Activated naive CD4-positive, alpha-beta T cell treated with anti-CD3 and anti-CD28 coated beads, Interleukin-2, amount 50 U/mL, for 72 hours (primary cell): ENCODE data around the gene SLA2. TPM values are rescaled to one million over a fixed set of nuclear protein-coding genes. Genes with fewer than 3 reads are reported as not detected.

ENCODE experiments used
- ATAC-seq, 2 donors: fragments of 150-1000 bp; cut with Tn5 transposase; 2 replicates each; pipeline ENCODE4 v1.10.0; 2021; ENCODE audit warnings: mild to moderate bottlenecking in 2 of 2, moderate library complexity in 2 of 2
- DNase-seq, 2 donors: peaks; one replicate each; pipeline ENCODE4 v3.0.0; 2021 to 2022; ENCODE audit warnings: low spot score in 2 of 2
- H3K27ac Mint-ChIP-seq, 2 donors: one replicate each; pipeline ENCODE4 v1.8.0; 2022; ENCODE audit warnings: mild to moderate bottlenecking in 2 of 2, mixed read lengths in 2 of 2
- H3K36me3 Mint-ChIP-seq, 2 donors: one replicate each; pipeline ENCODE4 v1.8.0; 2022; ENCODE audit warnings: mixed read lengths in 2 of 2
- H3K9me3 Mint-ChIP-seq, 2 donors: one replicate each; pipeline ENCODE4 v1.8.0; 2022; ENCODE audit warnings: mixed read lengths in 2 of 2
- total RNA-seq, 2 donors: library from RNA; stranded (reverse); gene quantifications; one replicate each; pipeline ENCODE4 v1.2.3, GENCODE V29; 2022

Gene SLA2
- total RNA-seq, 2 donors from 2014 or later: 33.7 to 66.8 TPM

DNA sequence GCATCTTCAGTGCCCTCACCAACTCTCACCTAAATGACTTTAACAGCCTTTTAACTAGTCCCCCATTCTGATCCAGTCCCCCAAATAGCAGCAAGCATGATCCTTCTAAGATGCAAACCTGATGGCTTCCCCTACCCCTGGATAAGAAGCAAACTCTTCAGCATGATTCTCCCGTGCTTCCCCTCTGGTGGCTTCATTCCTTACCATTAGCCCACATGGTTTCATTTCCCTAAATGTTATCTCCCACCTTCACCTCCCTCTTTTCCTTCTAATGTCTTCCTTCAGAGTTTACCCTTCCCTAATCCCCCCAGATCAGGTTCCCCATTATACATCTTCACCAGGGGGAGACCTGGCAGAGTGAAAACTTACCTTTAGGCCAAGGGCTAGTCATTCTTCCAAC, 44.5 kb downstream of the SLA2 start:
- no peak for ATAC-seq
- Mint-ChIP-seq H3K27ac (peak overlapping the region; percentile 9 to 53), H3K36me3 (peaks cover 8 to 10% of the 10 kb centered on the region in 2 donors), H3K9me3 (no peaks in the 10 kb centered on the region)
- DNase-seq: no peak

- Mint-ChIP-seq H3K36me3 (peaks cover 0 to 6% of the 10 kb centered on the region in 2 donors), H3K9me3 (no peaks in the 10 kb centered on the region), H3K27ac (no peak overlapping the region)
- DNase-seq: no peak
- ATAC-seq: peak in 1 of 2 donors; percentile 20
Measured at GRCh38 chr20:36599912-36600345, 46.1 kb downstream of the SLA2 start.

DNA sequence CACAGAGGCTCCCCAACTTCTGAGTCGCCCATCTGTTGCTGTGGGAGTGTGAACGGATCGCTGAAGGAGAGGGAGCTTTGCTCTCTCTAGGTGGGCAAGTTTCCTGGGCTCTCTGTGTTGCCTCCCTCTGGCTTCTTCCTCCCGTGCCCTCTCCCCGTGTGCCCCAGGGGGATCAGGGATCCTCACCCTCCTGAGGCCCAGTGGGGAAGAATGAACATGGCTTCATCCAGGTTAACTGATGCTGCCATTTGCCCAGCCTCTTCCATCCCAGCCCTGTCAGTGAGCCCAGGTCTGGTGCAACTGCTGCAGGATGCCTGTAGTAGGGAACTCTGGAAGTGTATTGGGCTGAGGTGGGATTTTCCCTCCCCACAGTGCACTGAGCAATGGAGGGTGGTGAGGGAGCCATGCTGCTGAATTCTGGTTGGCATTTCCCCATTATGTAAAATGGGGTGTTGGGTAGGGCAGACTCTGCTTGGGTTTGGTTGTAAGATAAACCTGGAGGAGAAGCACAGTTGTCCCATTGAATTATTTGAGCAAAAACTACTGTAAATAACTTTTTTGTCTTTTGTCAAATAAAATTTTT, 52.6 kb downstream of the SLA2 start:
- Mint-ChIP-seq H3K9me3 (no peaks in the 10 kb centered on the region), H3K36me3 (peaks cover 6 to 36% of the 10 kb centered on the region in 2 donors), H3K27ac (no peak overlapping the region)
- ATAC-seq (no peak), DNase-seq (no peak)

DNA sequence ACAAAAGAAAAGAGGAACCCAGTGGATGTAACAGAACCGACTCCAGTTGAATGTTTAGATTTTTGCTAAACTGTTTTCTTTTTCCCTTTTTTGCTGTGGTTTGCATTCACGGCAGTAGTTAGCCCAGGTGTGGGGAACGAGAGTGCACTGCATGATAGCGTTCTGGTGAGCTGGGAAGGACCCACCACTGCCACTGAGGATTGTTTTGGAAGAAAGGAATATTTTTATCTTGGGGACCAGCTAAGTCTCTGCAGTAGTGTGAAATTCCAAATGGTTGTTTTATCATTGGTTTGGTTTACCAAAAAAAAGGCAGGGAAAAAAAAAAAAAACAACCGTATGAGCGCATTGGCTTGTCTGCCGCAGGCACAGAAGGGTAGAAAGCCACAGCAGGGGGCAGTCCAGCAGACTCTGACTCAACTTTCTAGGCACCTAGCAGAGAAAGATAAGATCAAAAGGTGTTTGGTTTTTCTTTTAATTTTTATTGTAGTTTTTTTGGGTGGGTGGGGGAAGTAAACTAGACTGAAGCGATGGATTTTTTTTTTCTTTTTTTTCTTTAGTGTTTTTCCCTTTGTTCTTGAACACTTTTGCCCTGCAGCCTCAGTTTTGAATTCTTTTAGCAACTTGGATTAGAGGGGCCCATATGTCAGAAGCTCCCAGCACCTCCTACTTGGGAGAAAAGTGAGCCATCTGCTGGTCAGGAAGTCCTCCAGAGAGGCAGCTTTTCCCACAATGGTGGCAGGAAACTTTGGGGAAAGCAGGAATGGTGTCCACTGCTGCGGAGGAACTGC, 53.9 kb downstream of the SLA2 start:
- peak; percentile 58 to 64 for ATAC-seq
- Mint-ChIP-seq H3K9me3 (no peaks in the 10 kb centered on the region), H3K36me3 (peaks cover 6 to 44% of the 10 kb centered on the region in 2 donors), H3K27ac (peak overlapping the region; percentile 66 to 71)
- no peak for DNase-seq

GRCh38 chr20:36591281-36591680, 54.7 kb downstream of the SLA2 start:
- Mint-ChIP-seq H3K27ac (peak overlapping the region in 1 of 2 donors; percentile 71), H3K9me3 (no peaks in the 10 kb centered on the region), H3K36me3 (peaks cover 6 to 50% of the 10 kb centered on the region in 2 donors)
- DNase-seq (no peak), ATAC-seq (no peak)

DNA sequence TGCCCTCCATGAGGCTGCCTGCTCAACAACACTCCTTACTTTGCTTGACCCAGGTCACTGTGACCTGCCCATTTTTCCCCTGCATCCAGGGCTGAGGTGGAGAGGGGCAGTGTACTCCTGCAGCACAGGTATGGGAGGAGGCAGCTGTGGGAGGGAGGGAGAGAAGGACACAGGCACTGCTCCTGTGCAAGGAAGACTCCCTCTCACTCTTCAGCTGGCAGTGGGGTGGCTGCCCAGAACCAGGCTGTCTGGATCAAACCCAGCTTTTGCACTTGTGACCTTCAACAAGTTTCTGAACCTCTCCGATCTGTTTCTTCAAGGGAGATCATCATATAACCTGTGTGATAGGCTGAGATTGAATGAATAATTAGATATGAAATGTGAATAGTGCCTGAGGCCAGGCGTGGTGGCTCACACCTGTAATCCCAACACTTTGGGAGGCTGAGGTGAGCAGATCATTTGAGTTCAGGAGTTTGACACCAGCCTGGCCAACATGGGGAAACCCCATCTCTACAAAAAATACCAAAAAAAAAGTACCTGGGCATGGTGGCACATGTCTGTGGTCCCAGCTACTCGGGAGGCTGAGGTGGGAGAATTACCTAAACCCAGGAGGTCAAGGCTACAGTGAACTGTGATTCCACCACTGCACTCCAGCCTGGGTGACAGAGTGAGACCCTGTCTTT, 58.5 kb downstream of the SLA2 start:
- ATAC-seq (peak in 1 of 2 donors; percentile 56), DNase-seq (no peak)
- peaks cover 6 to 26% of the 10 kb centered on the region in 2 donors for H3K36me3 Mint-ChIP-seq
- peak overlapping the region in 1 of 2 donors; percentile 62 for H3K27ac Mint-ChIP-seq
- no peaks in the 10 kb centered on the region for H3K9me3 Mint-ChIP-seq

DNA sequence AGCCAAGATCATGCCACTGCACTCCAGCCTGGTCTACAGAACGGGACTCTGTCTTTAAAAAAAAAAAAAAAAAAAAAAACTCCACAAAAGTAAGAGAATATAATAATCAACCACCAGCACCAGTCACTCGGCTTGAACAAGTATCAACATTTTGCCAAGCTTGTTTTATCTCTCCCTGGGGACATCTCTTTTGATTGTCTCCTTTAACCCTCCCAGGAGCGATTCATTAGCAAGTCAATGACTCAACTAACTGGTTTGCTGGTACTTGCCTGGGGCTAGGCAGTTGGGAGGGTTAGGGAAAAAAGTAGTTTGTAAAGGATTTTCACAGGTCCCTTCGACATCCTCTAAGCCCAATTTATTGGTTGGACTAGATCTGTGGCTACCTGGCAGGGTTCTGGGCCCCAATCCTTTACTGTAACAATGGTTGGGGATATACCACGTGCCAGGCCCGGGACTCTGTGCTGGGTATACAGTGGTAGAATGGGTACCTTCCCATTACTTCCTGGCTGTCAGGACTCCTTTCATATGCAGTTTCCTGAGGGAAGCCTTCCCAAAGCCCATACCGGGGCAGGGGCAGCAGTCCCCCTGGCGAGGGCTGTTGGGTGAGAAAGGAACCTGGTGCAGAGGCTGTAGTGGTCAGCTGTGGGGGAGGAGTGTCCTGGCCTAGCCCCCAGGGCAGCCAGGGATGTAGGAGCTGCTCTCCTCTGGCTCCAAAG, 60.4 kb downstream of the SLA2 start:
- Mint-ChIP-seq H3K9me3 (no peaks in the 10 kb centered on the region), H3K27ac (peak overlapping the region in 1 of 2 donors; percentile 65), H3K36me3 (peaks cover 0 to 22% of the 10 kb centered on the region in 2 donors)
- DNase-seq (no peak), ATAC-seq (no peak)

GRCh38 chr20:36584018-36584481, 61.9 kb downstream of the SLA2 start:
- DNase-seq (no peak), ATAC-seq (no peak)
- peak overlapping the region in 1 of 2 donors; percentile 51 for H3K27ac Mint-ChIP-seq
- H3K9me3 Mint-ChIP-seq: no peaks in the 10 kb centered on the region
- H3K36me3 Mint-ChIP-seq: peaks cover 0 to 31% of the 10 kb centered on the region in 2 donors

- DNase-seq: no peak
- H3K36me3 Mint-ChIP-seq: peaks cover 0 to 31% of the 10 kb centered on the region in 2 donors
- H3K27ac Mint-ChIP-seq: peak overlapping the region; percentile 79 to 97
- H3K9me3 Mint-ChIP-seq: no peaks in the 10 kb centered on the region
- no peak for ATAC-seq
Measured at GRCh38 chr20:36582821-36583220, 63.2 kb downstream of the SLA2 start.

DNA sequence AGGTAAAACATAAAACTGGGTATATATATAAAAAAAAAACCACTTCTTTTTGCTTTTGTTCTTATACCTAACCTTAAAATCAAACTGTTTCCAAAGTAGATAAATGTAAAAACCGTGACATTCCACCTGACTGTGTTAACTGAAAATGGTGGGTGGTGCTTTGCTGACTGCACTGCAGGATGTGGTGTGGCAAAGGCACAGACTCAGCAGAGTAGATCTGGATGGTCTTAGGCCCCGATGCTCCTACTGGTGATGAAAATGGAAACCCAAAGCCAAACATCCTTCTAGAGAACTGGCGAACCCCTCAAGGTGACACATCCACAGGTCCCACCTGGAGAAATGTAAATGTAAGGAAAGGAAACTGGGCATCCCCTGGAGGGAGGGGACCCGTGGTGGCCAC, 63.7 kb downstream of the SLA2 start:
- H3K36me3 Mint-ChIP-seq: peaks cover 0 to 26% of the 10 kb centered on the region in 2 donors
- DNase-seq (no peak), ATAC-seq (peak; percentile 74 to 82)
- H3K27ac Mint-ChIP-seq: peak overlapping the region; percentile 79 to 90
- no peaks in the 10 kb centered on the region for H3K9me3 Mint-ChIP-seq

DNA sequence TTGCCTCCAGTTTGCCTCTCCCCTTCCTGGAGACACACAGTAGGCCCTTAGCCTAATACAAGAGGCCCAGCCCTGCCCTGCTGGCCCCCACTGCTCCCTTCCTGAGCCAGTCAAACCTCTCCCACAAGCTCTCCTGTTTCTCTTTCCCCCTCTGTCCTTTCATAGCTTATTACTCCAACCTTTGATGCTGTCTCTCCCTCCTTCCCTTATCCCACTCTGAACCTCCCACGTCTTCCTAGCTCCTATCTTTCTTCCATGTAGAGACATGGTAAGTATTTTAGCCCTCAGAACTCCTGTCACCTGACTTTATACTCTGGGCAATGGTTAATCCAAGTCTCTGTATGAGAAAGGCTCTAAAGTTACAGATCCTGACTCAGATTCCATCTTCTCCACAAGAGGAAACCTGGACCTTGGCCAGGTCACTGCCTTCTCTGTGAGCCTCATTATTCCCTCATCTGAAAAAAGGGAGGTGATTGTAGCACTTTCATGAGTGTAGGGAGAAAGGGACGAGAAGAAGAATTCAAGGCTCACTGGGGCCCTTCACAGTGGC, 65.9 kb downstream of the SLA2 start:
- H3K27ac Mint-ChIP-seq: peak overlapping the region; percentile 23 to 84
- ATAC-seq (no peak), DNase-seq (no peak)
- H3K9me3 Mint-ChIP-seq: no peaks in the 10 kb centered on the region
- peaks cover 8 to 32% of the 10 kb centered on the region in 2 donors for H3K36me3 Mint-ChIP-seq

DNA sequence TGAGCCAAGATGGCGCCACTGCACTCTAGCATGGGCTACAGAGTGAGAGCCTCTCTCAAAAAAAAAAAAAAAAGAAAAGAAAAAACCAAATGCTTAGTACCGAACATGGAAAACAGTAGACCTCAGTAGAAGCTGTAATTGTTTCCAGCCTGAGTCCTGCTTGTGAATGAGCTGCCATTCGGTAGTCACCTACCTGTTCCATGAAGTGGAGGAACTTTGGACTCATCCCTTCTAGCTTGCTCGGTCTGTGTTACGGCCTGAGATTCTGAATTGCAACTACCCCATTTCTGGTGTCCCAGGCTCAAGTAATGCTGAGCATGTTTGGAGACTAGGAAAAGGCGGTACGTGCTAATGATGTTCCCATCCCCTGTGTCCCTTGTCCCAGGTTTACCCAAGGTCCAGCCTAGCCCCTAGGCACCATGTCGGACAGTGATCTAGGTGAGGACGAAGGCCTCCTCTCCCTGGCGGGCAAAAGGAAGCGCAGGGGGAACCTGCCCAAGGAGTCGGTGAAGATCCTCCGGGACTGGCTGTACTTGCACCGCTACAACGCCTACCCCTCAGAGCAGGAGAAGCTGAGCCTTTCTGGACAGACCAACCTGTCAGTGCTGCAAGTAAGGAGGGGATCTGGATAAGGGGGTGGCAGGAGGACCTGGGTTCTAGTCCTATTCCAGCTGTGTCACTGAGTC, 67.5 kb downstream of the SLA2 start:
- DNase-seq: no peak
- Mint-ChIP-seq H3K27ac (no peak overlapping the region), H3K9me3 (no peaks in the 10 kb centered on the region), H3K36me3 (peaks cover 14 to 39% of the 10 kb centered on the region in 2 donors)
- ATAC-seq: no peak

GRCh38 chr20:36576081-36576445, 69.9 kb downstream of the SLA2 start:
- Mint-ChIP-seq H3K9me3 (no peaks in the 10 kb centered on the region), H3K36me3 (peaks cover 14 to 31% of the 10 kb centered on the region in 2 donors), H3K27ac (peak overlapping the region; percentile 86 to 99)
- DNase-seq (no peak), ATAC-seq (no peak)

DNA sequence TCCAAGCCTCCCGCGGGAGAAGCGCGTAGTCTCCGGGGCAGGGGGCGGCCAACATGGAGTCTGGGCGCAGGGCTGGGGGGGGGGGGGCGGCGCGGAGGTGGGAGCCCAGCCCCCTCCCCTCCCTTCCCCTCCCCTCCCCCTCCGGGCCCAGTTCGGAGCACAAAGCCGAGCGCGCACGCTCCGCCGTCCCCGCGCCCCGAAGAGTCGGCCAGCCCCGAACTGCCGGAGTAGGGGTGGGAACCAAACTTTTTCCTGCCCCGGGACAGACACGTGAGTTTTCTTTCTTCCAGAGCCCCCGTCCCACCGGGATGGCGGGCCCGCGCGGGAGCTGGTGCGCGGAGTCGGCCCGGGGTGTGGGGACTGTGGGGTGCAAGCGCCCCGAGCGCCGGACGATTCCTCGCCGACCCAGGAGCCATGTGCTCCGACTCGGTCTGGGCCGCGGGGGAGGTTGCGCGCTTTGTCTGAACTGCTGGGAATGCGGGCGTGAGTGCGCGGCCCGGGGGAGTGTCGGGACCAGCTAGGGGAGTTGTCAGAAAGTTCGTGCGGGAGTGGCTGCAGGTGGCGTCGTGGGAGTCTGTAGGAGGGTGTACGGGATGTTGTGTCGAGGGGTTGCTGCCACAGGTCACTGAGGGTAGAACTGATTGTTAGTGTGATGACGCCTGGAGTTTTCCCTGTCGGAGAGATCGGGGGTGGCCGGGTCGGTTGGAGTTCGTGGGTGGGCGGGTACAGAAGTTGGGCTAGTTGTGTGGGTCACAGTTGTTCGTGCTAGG, 71.4 kb downstream of the SLA2 start:
- H3K36me3 Mint-ChIP-seq: peaks cover 14 to 22% of the 10 kb centered on the region in 2 donors
- ATAC-seq: peak in 1 of 2 donors; percentile 9

DNA sequence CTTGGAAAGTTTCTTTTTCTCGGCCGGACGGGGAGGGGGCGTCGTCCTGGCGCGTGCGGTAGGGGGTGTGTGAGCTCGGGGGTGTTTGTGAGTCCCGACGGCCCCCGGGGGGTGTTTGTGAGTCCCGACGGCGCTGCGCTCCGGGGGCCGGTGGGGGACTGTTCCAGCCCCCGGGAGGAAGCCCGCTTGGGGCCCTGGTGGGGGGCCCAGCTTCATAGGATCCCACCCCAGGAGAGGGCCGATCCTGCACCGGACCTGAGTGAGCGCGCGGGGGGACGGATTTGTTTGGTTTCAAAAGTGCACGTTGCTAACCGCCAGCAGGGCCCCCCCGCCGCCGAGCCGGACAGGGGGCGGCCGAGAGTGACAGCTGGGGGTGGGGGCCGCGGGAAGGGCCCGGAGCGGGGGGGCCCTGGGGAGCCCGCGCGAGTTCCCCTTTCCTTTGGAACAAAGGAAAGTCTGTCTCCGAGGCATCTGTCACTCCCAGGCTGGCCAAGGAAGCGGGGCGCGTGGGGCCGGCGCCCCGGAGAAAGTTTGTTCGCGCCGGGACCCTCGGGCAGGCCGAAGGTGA, 72.1 kb downstream of the SLA2 start:
- ATAC-seq: no peak

More for the DNA sequence above, 71.4 kb downstream of the SLA2 start:
- peak overlapping the region; percentile 86 to 99 for H3K27ac Mint-ChIP-seq
- peak; percentile 46 to 62 for DNase-seq
- no peaks in the 10 kb centered on the region for H3K9me3 Mint-ChIP-seq

More for the DNA sequence above, 72.1 kb downstream of the SLA2 start:
- Mint-ChIP-seq H3K36me3 (peaks cover 14 to 22% of the 10 kb centered on the region in 2 donors), H3K9me3 (no peaks in the 10 kb centered on the region), H3K27ac (peak overlapping the region in 1 of 2 donors; percentile 86)
- DNase-seq: peak in 1 of 2 donors; percentile 19
